Activated T-cell treated with anti-CD3 and anti-CD28 coated beads for 4 hours (primary cell): Measurements from ENCODE around the gene HACD3.
"Not testable (repeated sequence)": the region's sequence is repeated elsewhere in the genome, so short reads cannot be mapped to it uniquely, and the experiment has no call there.

Source experiments
- DNase-seq: peaks from one replicate; pipeline ENCODE4 v3.0.0-alpha.2; 2020

Gene HACD3

GRCh38 chr15:65530318-65531111, at the start of gene HACD3:
HACD3 (plus strand) TSS chr15:65530463; CDS start chr15:65530632, 169 bp downstream.
- peak; percentile 84 for DNase-seq

- no peak for DNase-seq
Measured at GRCh38 chr15:65484876-65485275, 45.4 kb upstream of the HACD3 start.

- DNase-seq, result no peak
Measured at GRCh38 chr15:65494076-65494475, 36.2 kb upstream of the HACD3 start.

GRCh38 chr15:65509321-65509720, 20.9 kb upstream of the HACD3 start:
- DNase-seq, result no peak

- DNase-seq, result no peak
Measured at GRCh38 chr15:65512189-65512588, 18.1 kb upstream of the HACD3 start.

- no peak for DNase-seq
Measured at GRCh38 chr15:65512807-65513416, 17.4 kb upstream of the HACD3 start.

- DNase-seq, result peak; percentile 91
Measured at GRCh38 chr15:65516997-65517865, 13.0 kb upstream of the HACD3 start, which contains the start of gene DPP8. DPP8 (minus strand) TSS chr15:65517689; CDS start chr15:65512553, 5,136 bp downstream.

GRCh38 chr15:65517866-65518207, 12.4 kb upstream of the HACD3 start:
- DNase-seq, result no peak

- no peak for DNase-seq
Measured at GRCh38 chr15:65518633-65519285, 11.5 kb upstream of the HACD3 start.

GRCh38 chr15:65521350-65521749, 8.9 kb upstream of the HACD3 start:
- DNase-seq, result no peak

- DNase-seq, result no peak
Measured at GRCh38 chr15:65524226-65524625, 6.0 kb upstream of the HACD3 start.

GRCh38 chr15:65525622-65526021, 4.6 kb upstream of the HACD3 start:
- no peak for DNase-seq

- no peak for DNase-seq
Measured at GRCh38 chr15:65528461-65529060, 1.7 kb upstream of the HACD3 start.

GRCh38 chr15:65529762-65530317, 423 bp upstream of the HACD3 start:
- no peak for DNase-seq

- DNase-seq, result no peak
Measured at GRCh38 chr15:65532738-65533051, 2.4 kb downstream of the HACD3 start.

- no peak for DNase-seq
Measured at GRCh38 chr15:65533057-65533756, 2.9 kb downstream of the HACD3 start.

- DNase-seq, result no peak
Measured at GRCh38 chr15:65535192-65535591, 4.9 kb downstream of the HACD3 start.

- no peak for DNase-seq
Measured at GRCh38 chr15:65540314-65540713, 10.1 kb downstream of the HACD3 start.

- no peak for DNase-seq
Measured at GRCh38 chr15:65541231-65541820, 11.1 kb downstream of the HACD3 start.

GRCh38 chr15:65547841-65548240, 17.6 kb downstream of the HACD3 start:
- no peak for DNase-seq

GRCh38 chr15:65549288-65549687, 19.0 kb downstream of the HACD3 start:
- DNase-seq, result not testable (repeated sequence)
